ACHN (cell line): ENCODE measurements around the gene NAT9.

Experiments
- DNase-seq: peaks from one replicate; pipeline ENCODE4 v3.0.0-alpha.2; 2015
- in situ Hi-C: cut with HindIII; loops from 2 replicates; pipeline ENCODE4 v1.10.0; 2017; ENCODE audit warnings: low sequenced_read_pairs, low pct_ligation_motif_present, low pct_unique_long_range_greater_than_20kb

Gene NAT9

GRCh38 chr17:74738051-74738996 lies 37.8 kb downstream of the NAT9 start:
- no peak for DNase-seq
- in situ Hi-C loops, result no loop called here

DNA sequence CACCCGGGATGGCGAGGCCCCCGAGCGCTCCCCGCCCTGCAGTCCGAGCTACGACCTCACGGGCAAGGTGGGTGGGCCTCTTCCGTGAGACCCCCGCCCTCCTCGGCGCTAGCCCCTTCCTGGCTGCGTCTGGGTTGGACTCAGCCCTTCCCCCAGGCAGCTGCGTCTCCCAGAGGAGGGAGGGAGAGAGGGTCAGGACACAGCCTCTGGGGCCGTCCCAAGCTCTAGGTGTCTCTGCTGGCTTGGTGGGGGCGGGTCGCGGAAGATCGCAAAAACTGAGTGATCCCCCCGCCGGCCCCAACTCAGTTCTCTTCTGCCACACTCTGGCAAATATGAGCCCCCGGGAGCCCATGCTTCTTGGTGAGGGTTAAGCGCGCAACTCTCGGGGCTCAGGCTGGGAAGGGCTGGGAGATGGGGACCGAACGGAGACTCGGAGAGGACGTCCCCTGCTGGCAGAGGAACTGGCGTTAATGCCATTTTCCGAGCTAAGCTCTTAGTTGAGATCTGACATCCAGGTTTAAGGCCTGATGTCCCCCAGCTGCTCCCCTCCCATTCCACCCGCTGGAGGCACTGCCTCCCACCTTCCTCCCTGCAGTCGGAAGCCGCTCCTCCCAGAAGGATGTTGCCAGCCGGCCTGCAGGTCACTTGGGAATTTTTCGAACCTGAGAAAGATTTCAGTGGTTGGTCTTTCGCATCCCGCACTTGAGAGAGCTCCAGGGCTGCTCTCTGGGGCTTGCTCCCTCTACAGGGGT lies 38.7 kb downstream of the NAT9 start:
- DNase-seq, result peak; percentile 46
- in situ Hi-C loops, result no loop called here

DNA sequence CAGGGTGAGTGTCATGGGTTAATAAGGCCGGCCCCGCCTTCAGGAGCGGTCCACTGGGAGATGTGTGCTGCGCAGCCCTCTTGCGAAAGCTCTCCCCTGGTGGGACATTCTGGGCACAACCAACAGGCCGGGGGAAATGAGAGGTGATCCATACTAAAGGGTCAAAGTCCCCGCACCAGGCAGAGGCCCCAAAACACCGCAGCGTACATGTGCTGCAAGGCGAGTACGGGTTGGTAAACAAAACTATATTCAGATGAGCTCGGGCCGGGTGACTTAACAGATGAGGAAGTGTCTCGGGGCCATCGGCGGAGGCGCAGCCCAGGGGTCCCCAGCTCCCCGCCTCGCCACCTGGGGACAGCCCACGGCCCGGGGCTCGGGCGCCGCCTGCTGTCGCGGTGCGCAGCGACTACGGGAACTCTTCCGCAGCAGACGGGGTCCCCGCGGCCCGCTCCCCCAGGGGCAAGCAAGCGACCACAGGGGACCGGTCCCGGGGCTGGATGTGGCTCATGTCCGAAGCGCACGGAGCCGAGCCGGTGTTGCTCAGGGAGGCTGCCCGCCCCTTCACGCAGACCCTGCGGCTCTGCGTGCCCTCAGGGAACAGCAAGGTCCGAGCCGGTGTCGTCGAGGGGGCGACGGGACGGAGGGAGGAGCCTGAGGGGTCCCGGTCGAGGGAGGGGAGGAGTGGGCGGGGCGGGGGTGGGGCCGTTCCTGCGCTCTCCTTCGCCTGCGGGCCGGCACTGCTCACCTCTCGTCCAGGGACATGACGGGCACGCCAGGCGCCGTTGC lies 39.4 kb downstream of the NAT9 start, which contains the start of gene RAB37:
Gene RAB37, plus strand, starts transcription at position 744 of the 786 bp plus-strand sequence. Its CDS starts 17 bp downstream, at position 761.
- in situ Hi-C loops, result no loop called here
- no peak for DNase-seq

DNA sequence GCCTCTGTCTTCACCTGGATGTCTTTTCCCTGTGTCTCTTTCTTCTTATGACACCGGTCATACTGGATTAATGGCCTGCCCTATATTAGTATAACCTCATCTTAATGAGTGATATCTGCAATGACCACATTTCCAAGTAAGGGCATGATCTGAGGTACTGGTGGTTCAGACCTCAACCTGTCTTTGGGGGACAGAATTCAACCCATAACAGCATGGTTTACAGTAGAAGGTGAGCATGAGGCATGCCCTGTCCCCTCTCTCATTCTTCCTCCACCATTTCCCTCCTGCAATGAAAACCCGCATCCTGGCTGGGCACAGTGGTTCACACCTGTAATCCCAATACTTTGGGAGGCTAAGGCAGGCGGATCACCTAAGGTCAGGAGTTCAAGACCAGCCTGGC lies 41.9 kb downstream of the NAT9 start:
- DNase-seq, result no peak
- in situ Hi-C loops, result no loop called here

- in situ Hi-C loops, result no loop called here
- DNase-seq, result no peak
Measured at GRCh38 chr17:74733365-74734122, 42.6 kb downstream of the NAT9 start.

DNA sequence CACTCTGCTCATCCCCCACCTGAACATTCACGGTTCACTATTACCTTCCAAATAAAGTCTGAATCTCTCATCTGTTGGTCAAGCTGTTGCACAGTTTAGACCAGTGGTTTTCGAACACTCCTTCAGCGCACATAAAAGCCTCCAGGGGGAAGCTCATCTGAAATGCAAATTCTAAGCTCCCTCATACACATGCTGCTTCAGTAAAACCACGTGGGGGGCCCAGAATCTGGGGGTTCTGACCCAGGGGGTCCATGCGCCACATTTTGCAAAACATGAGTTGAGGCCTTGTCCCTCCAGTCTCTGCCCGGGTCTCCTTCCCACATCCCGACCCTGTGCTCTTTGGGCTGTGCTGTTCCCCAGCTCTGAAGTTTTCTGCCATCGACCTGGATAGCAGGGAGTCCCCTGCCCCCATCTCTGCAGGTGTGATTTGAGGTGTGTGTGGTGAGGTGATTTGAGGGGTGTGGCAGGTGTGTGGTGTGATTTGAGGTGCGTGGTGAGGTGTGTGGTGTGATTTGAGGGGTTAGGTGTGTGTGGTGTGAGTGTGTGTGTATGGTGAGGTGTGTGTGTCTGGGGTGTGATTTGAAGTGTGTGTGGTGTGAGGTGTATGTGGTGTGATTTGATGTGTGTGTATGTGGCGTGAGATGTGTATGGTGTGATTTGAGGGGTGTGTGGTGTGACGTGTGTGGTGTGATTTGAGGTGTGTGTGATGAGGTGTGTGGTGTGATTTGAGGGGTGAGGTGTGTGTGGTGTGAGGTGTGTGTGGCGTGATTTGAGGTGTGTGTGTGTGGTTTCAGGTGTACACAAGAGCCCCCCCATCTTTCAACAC lies 43.9 kb downstream of the NAT9 start:
- no peak for DNase-seq
- in situ Hi-C loops, result no loop called here

DNA sequence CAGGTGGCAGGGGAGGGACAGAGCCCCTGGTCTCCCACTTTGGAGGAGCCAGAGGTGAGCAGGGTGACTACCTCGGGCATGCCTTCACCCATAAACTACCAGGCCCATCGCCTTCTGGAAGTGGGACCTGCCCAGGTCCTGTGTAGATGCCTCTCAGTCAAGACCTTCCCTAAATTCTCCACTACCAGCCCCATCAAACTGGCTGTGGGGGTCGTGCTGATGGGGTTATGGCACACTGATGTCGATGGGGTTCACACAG lies 44.9 kb downstream of the NAT9 start:
- in situ Hi-C loops, result no loop called here
- no peak for DNase-seq

DNA sequence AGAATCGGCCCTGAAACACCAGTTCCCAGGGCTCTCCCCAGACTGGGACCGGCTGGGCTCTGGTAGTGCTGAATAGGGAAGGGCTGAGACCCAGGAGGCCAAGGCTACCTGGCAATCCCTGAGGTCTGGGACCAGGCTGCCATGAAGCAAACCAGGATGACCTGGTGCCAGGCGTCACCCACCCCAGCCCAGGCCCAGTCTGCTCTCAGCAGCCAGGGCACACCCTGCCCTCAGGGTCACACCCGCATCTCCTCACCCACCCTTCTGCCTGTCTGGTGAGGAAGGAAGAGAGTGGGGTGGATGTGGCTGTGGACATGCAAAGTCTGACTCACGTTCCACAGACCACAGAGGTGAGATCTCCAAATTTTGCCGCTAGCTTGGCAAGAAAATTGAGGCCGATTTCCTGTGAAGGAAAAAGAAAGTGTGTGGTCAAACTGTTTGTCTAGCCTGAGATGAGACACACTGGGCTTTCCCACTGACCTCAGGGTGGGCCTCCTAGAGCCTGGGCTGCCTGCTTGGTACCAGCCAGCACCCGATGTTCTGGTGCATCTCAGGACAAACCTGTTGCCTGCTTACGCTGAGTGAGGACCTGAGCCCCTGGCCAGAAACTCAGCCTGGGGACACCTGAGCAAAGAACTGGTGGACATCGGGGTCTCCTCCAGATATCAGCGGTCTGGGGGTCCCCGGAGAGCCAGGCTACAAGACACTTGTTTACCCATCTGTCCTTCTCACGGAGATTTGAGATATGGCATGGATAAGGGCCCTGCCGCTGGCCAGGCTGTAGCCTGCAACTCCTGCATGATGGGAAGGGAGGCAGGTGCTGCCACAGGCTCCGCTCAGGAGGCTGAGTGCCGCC lies 45.4 kb downstream of the NAT9 start:
- no peak for DNase-seq
- in situ Hi-C loops, result no loop called here

- in situ Hi-C loops, result no loop called here
- no peak for DNase-seq
Measured at GRCh38 chr17:74729866-74730265, 46.3 kb downstream of the NAT9 start.

GRCh38 chr17:74729368-74729767 lies 46.8 kb downstream of the NAT9 start:
- DNase-seq, result no peak
- in situ Hi-C loops, result no loop called here

GRCh38 chr17:74728702-74729075 lies 47.5 kb downstream of the NAT9 start:
- in situ Hi-C loops, result no loop called here

DNA sequence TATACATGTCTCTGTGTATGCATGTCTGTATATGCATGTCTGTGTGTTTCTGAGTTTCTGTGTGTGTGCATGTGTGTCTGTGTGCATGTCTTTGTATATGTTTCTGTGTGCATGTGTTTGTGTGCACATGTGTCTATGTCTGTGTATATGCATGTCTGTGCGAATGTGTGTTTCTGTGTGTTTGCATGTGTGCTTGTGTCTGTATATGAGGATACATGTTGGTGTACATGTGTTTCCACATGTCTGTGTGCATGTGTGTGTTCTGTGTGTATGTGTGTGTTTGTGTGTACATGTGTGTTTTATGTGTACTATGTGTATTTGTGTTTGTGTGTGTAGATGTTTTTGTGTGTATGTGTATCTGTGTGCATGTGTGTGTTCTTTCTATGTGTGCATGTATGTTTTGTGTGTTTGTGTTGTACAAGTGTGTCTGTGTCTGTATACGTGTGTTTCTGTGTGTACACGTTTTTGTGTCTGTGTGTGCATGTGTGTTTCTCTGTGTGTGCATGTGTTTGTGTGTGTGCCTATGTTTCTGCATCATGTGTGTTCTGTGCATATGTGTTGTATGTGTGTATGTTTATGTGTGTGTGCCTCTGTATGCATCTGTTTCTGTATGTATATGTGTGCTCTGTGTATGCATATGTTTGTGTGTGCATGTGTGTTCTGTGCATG lies 48.0 kb downstream of the NAT9 start:
- in situ Hi-C loops, result no loop called here
- no peak for DNase-seq

More at GRCh38 chr17:74728702-74729075, 47.5 kb downstream of the NAT9 start:
- no peak for DNase-seq

DNA sequence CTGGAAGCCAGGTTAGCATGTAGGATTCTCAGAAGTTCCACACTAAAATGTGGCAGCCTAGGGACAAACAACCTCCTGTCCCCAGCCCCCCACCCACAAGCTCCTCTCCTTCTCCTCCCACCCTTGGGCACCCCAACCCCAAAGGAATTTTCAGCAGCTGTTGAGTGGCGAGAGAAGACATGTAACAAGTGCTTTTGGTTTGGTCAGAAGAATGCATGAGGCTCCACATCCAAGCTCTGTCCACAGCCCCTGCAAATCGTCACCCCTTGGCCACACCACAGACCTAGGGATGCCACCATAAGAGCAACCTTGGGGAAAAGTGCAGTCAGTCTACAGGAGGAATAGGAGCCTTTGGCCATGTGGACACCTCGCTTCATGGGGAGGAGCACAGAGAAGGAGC lies 51.0 kb downstream of the NAT9 start:
- DNase-seq, result no peak

DNA sequence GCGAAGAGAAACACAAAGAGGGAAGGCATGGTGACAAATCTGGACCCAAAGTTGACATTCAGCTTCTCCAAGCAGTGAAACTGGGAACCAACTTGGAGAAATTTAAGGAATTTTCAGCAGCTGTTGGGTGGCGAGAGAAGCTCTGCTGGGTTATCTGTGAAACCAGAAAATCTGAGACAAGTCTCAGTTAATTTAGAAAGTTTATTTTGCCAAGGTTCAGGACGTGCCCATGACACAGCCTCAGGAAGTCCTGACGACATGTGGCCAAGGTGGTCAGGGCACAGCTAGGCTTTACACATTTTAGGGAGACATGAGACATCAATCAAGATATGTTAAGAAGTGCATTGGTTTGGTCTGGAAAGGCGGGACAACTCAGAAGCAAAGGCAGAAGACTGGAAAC lies 52.3 kb downstream of the NAT9 start:
- in situ Hi-C loops, result no loop called here
- no peak for DNase-seq

More for the DNA sequence above, 51.0 kb downstream of the NAT9 start:
- in situ Hi-C loops, result no loop called here

- DNase-seq, result no peak
- in situ Hi-C loops, result no loop called here
Measured at GRCh38 chr17:74722782-74723181, 53.4 kb downstream of the NAT9 start.
